Stomach (tissue), 9 donors: ENCODE results near the gene ICE1. TPM values are rescaled to one million over a fixed set of nuclear protein-coding genes. Genes with fewer than 3 reads are reported as not detected.

Experiments
- DNase-seq, 2 donors: peaks; one replicate each; pipeline versions ENCODE4 v3.0.0 to v3.0.0-alpha.2; 2013 to 2019
- H3K27ac ChIP-seq, 5 donors: fragments of 200-600 bp in 4 of 5; sonication (generic) in 4 of 5; one replicate each; pipeline ENCODE4 v1.5.1; 2013 to 2019; ENCODE audit warnings: mild to moderate bottlenecking in 1 of 5, moderate library complexity in 1 of 5
- H3K27me3 ChIP-seq, 3 donors: fragments of 200-600 bp; sonication (generic); one replicate each; pipeline ENCODE4 v1.5.1; 2017 to 2019; ENCODE audit warnings: mixed run types in 1 of 3
- H3K36me3 ChIP-seq, 4 donors: fragments of 200-600 bp; sonication (generic); 1 replicate in 3 of 4; 2 replicates in 1 of 4; pipeline ENCODE4 v1.5.1; 2016 to 2019
- H3K4me1 ChIP-seq, 4 donors: fragments of 200-600 bp; sonication (generic); one replicate each; pipeline ENCODE4 v1.5.1; 2016 to 2019
- H3K4me3 ChIP-seq, 4 donors: fragments of 200-600 bp; sonication (generic) in 3 of 4; one replicate each; pipeline ENCODE4 v1.5.1; 2016 to 2019; ENCODE audit warnings: mild to moderate bottlenecking in 1 of 4
- H3K9me3 ChIP-seq, 4 donors: fragments of 200-600 bp; sonication (generic); one replicate each; pipeline ENCODE4 v1.5.1; 2016 to 2019
- CTCF ChIP-seq, 7 experiments: fragments of 450-650 bp in 4 of 7; fragments of 200-600 bp in 3 of 7; sonication (generic) in 3 of 7; IDR thresholded peaks; one replicate each; pipeline ENCODE4 v1.5.1; 2016 to 2019; ENCODE audit warnings: antibody characterized with exemption in 7 of 7, control low read depth in 2 of 7, mild to moderate bottlenecking in 1 of 7
- EP300 ChIP-seq: sonication (generic); formaldehyde crosslinking; IDR thresholded peaks from one replicate; pipeline ENCODE4 v1.6.1; 2017; ENCODE audit warnings: antibody characterized with exemption
- POLR2A ChIP-seq, 4 donors: fragments of 450-650 bp; IDR thresholded peaks; one replicate each; pipeline ENCODE4 v1.6.1; 2016; ENCODE audit warnings: antibody characterized with exemption in 4 of 4, control low read depth in 2 of 4, mild to moderate bottlenecking in 1 of 4, moderate library complexity in 1 of 4
- POLR2AphosphoS5 ChIP-seq, 3 donors: sonication (generic); formaldehyde crosslinking; IDR thresholded peaks; one replicate each; pipeline ENCODE4 v1.6.1; 2016; ENCODE audit warnings: antibody characterized with exemption in 3 of 3
- WGBS, 5 donors: extraction: QIAGEN DNeasy Blood & Tissue Kit in 3 of 5; methylation state at CpG; one replicate each; pipeline versions ENCODE4 v1.1.5 to v1.1.7; 2013 to 2018; 5-methylcytosine and 5-hydroxymethylcytosine counted together
- intact Hi-C: fragments of 100-400 bp; cut with DNase I; formaldehyde crosslinking; loops from one replicate; pipeline ENCODE4 v1.15.1; 2023; ENCODE audit warnings: low total_unique reads
- polyA plus RNA-seq, 3 donors: library from polyadenylated mRNA; stranded (reverse); fragments of 200-250 nt; gene quantifications; one replicate each; pipeline ENCODE4 v1.2.3, GENCODE V29; 2013
- total RNA-seq, 5 donors: library from RNA; depleted of rRNA; stranded (reverse); fragments of >200 nt; gene quantifications; one replicate each; pipeline versions ENCODE4 v1.1.0 to v1.2.3, GENCODE V29; 2014 to 2016
- donor health status: healthy with polysubstance abuse.
- donor health status: Bipolar disorder and iron deficiency.
- donor health status: healthy.

Gene ICE1
- total and polyA plus RNA-seq, 8 donors = 4.0 to 44.1 (median 16.7) TPM

GRCh38 chr5:5494489-5495402, 72.3 kb downstream of the ICE1 start:
- Histone ChIP-seq H3K36me3 (peaks cover 3 to 12% (median 10%) of the 10 kb centered on the region in 4 donors), H3K27me3 (no peaks in the 10 kb centered on the region), H3K4me3 (peak overlapping the region; percentile 29 to 40 (median 35)), H3K9me3 (no peaks in the 10 kb centered on the region), H3K27ac (peak overlapping the region in 1 of 5 donors; percentile 46), H3K4me1 (peaks cover 14 to 37% (median 22%) of the 10 kb centered on the region in 4 donors)
- TF ChIP-seq EP300 (no peak), POLR2AphosphoS5 (IDR thresholded peaks at IDR 0.05) (no peak), POLR2A (IDR thresholded peaks at IDR 0.05) (no peak), CTCF (IDR thresholded peaks at IDR 0.05) (no peak)
- peak; percentile 86 to 89 for DNase-seq
- 13 to 33% (median 14%) methylated on average over 34 to 62 of the region's 62 CpGs for WGBS, 5 donors
- intact Hi-C loops = no loop called here

GRCh38 chr5:5497152-5497788, 74.8 kb downstream of the ICE1 start:
- peak in 1 of 2 donors; percentile 83 for DNase-seq
- no peaks in the 10 kb centered on the region for H3K9me3 ChIP-seq
- no peaks in the 10 kb centered on the region for H3K27me3 ChIP-seq
- peaks cover 13 to 34% (median 19%) of the 10 kb centered on the region in 4 donors for H3K4me1 ChIP-seq
- H3K4me3 ChIP-seq = no peak overlapping the region
- H3K36me3 ChIP-seq = no peaks in the 10 kb centered on the region
- intact Hi-C loops = no loop called here
- 36 to 41% (median 38%) methylated on average over 13 of the region's 13 CpGs for WGBS, 5 donors
- TF ChIP-seq EP300 (no peak), POLR2A (IDR thresholded peaks at IDR 0.05) (no peak), CTCF (IDR thresholded peaks at IDR 0.05) (peak in 5 of 7 experiments; percentile 14 to 55 (median 42)), POLR2AphosphoS5 (IDR thresholded peaks at IDR 0.05) (no peak)
- H3K27ac ChIP-seq = no peak overlapping the region

GRCh38 chr5:5499442-5499841, 77.0 kb downstream of the ICE1 start:
- DNase-seq = no peak
- H3K4me1 ChIP-seq = peaks cover 6 to 24% (median 11%) of the 10 kb centered on the region in 4 donors
- intact Hi-C loops = no loop called here
- H3K4me3 ChIP-seq = no peak overlapping the region
- no peak overlapping the region for H3K27ac ChIP-seq
- no peaks in the 10 kb centered on the region for H3K27me3 ChIP-seq
- TF ChIP-seq CTCF (IDR thresholded peaks at IDR 0.05) = no peak
- no peak for TF ChIP-seq POLR2AphosphoS5 (IDR thresholded peaks at IDR 0.05)
- TF ChIP-seq EP300 = no peak
- TF ChIP-seq POLR2A (IDR thresholded peaks at IDR 0.05) = no peak
- WGBS, 5 donors = 84 to 92% (median 88%) methylated on average over 7 of the region's 7 CpGs
- peaks cover 0 to 13% (median 8%) of the 10 kb centered on the region in 4 donors for H3K9me3 ChIP-seq
- no peaks in the 10 kb centered on the region for H3K36me3 ChIP-seq

GRCh38 chr5:5504325-5504724, 81.8 kb downstream of the ICE1 start:
- Histone ChIP-seq H3K27ac (no peak overlapping the region), H3K36me3 (no peaks in the 10 kb centered on the region), H3K4me1 (no peaks in the 10 kb centered on the region), H3K9me3 (peaks cover 0 to 19% (median 14%) of the 10 kb centered on the region in 4 donors), H3K4me3 (no peak overlapping the region), H3K27me3 (no peaks in the 10 kb centered on the region)
- intact Hi-C loops = no loop called here
- DNase-seq = no peak
- TF ChIP-seq CTCF (IDR thresholded peaks at IDR 0.05) = no peak
- TF ChIP-seq EP300 = no peak
- TF ChIP-seq POLR2A (IDR thresholded peaks at IDR 0.05) = no peak
- no peak for TF ChIP-seq POLR2AphosphoS5 (IDR thresholded peaks at IDR 0.05)
